ENCODE measurements around the gene TPST2.

DNA sequence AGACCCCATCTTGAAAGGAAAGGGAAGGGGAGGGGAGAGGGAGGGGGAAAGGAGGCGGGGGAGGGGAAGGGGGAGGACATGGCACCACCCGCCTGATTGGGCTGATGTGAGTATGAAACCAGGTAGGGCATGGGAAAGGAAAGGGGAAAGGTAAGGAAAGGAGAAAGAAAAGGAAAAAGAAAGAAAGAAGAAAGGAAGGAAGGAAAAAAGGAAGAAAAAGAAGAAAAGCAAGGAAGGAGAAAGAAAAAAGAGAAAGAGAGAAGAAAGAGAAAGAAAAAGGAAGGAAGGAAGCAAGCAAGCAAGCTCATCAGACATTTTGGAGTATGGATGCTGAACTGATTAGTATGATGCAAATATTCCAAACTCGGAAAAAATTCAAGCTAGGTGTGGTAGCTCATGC is 41.6 kb downstream of the TPST2 start:
- TF ChIP-seq, protein P1, sequence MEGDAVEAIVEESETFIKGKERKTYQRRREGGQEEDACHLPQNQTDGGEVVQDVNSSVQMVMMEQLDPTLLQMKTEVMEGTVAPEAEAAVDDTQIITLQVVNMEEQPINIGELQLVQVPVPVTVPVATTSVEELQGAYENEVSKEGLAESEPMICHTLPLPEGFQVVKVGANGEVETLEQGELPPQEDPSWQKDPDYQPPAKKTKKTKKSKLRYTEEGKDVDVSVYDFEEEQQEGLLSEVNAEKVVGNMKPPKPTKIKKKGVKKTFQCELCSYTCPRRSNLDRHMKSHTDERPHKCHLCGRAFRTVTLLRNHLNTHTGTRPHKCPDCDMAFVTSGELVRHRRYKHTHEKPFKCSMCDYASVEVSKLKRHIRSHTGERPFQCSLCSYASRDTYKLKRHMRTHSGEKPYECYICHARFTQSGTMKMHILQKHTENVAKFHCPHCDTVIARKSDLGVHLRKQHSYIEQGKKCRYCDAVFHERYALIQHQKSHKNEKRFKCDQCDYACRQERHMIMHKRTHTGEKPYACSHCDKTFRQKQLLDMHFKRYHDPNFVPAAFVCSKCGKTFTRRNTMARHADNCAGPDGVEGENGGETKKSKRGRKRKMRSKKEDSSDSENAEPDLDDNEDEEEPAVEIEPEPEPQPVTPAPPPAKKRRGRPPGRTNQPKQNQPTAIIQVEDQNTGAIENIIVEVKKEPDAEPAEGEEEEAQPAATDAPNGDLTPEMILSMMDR (conservative IDR thresholded peaks at IDR 0.05), result no peak
- no peak for TF ChIP-seq ZFX (IDR thresholded peaks at IDR 0.05)

Data from C4-2B (cell line).